ENCODE data around the gene MZB1. TPM values are rescaled to one million over a fixed set of nuclear protein-coding genes. Genes with fewer than 3 reads are reported as not detected.
"Not testable (repeated sequence)": the region's sequence is repeated elsewhere in the genome, so short reads cannot be mapped to it uniquely, and the experiment has no call there.

MZB1 gene
- polyA plus RNA-seq, 2 of the 4 experiments (the other 2 are of a cell fraction): 0.09 TPM; not detected in 1

GRCh38 chr5:139354186-139354585 is 35.5 kb downstream of the MZB1 start:
- Histone ChIP-seq H3K4me3 (no peak overlapping the region), H3K9me3 (no peaks in the 10 kb centered on the region), H3K4me2 (no peak overlapping the region), H3K4me1 (peaks cover 3% of the 10 kb centered on the region; the same call in 1 of the 3 replicates), H3K27ac (no peak overlapping the region)
- no peak for TF ChIP-seq NR3C1 (IDR thresholded peaks at IDR 0.05)
- no peak for TF ChIP-seq EP300 (IDR thresholded peaks at IDR 0.05)
- TF ChIP-seq CEBPB (IDR thresholded peaks at IDR 0.05): no peak
- TF ChIP-seq MAFK (IDR thresholded peaks at IDR 0.05; ENCODE audit: partially characterized antibody): no peak
- TF ChIP-seq CHD4 (IDR thresholded peaks at IDR 0.05; ENCODE audit: borderline replicate concordance): no peak
- no peak for TF ChIP-seq ESRRA (IDR thresholded peaks at IDR 0.05; ENCODE audit: borderline replicate concordance, low read length)
- TF ChIP-seq MAZ (IDR thresholded peaks at IDR 0.05; ENCODE audit: borderline replicate concordance, low read depth, low read length): no peak
- TF ChIP-seq ELK1 (IDR thresholded peaks at IDR 0.05; ENCODE audit: low read depth, low read length): no peak
- no peak for TF ChIP-seq PBX3 (IDR thresholded peaks at IDR 0.05)
- no peak for TF ChIP-seq RAD21 (conservative IDR thresholded peaks at IDR 0.05 in 1 of 2, IDR thresholded peaks at IDR 0.05 in 1 of 2)
- TF ChIP-seq, protein P1, sequence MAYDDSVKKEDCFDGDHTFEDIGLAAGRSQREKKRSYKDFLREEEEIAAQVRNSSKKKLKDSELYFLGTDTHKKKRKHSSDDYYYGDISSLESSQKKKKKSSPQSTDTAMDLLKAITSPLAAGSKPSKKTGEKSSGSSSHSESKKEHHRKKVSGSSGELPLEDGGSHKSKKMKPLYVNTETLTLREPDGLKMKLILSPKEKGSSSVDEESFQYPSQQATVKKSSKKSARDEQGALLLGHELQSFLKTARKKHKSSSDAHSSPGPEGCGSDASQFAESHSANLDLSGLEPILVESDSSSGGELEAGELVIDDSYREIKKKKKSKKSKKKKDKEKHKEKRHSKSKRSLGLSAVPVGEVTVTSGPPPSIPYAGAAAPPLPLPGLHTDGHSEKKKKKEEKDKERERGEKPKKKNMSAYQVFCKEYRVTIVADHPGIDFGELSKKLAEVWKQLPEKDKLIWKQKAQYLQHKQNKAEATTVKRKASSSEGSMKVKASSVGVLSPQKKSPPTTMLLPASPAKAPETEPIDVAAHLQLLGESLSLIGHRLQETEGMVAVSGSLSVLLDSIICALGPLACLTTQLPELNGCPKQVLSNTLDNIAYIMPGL (CRISPR knock-in tag; IDR thresholded peaks at IDR 0.05; ENCODE audit: borderline replicate concordance): no peak
- no peak for TF ChIP-seq EHMT2 (IDR thresholded peaks at IDR 0.05; ENCODE audit: low read depth)
- TF ChIP-seq MAX (IDR thresholded peaks at IDR 0.05): no peak
- no peak for TF ChIP-seq ZNF302 (CRISPR knock-in tag; IDR thresholded peaks at IDR 0.05)
- no peak for TF ChIP-seq HEYL (CRISPR knock-in tag; IDR thresholded peaks at IDR 0.05)
- no peak for TF ChIP-seq FOSB (CRISPR knock-in tag; IDR thresholded peaks at IDR 0.05)
- no peak for TF ChIP-seq CBX8 (IDR thresholded peaks at IDR 0.05)
- no peak for TF ChIP-seq FOSL2 (IDR thresholded peaks at IDR 0.05)
- no peak for TF ChIP-seq FOSL2 (CRISPR knock-in tag; IDR thresholded peaks at IDR 0.05)
- TF ChIP-seq POLR2A (IDR thresholded peaks at IDR 0.05; ENCODE audit: low read length): no peak
- TF ChIP-seq, protein P2, sequence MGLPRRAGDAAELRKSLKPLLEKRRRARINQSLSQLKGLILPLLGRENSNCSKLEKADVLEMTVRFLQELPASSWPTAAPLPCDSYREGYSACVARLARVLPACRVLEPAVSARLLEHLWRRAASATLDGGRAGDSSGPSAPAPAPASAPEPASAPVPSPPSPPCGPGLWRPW (IDR thresholded peaks at IDR 0.05): no peak
- 83% methylated on average over 3 of the region's 3 CpGs for WGBS (ENCODE audit: missing lambda C conversion rate)
- DNase-seq (ENCODE audit: low read depth in 1 of 2, low spot score in 1 of 2) (no peak), FAIRE-seq (no peak), ATAC-seq (no peak)
- ChIA-PET CTCF (interaction anchor here (1.3 to 2.2 kb wide), 2 partner anchors 12 to 37 kb away, joined by 3 to 8 read pairs; partner anchors contain the start of gene PAIP2), POLR2A (interaction anchor here (2.1 kb wide), 1 partner anchor 12 kb away, joined by 6 read pairs; the partner anchor contains the start of gene PAIP2)

DNA sequence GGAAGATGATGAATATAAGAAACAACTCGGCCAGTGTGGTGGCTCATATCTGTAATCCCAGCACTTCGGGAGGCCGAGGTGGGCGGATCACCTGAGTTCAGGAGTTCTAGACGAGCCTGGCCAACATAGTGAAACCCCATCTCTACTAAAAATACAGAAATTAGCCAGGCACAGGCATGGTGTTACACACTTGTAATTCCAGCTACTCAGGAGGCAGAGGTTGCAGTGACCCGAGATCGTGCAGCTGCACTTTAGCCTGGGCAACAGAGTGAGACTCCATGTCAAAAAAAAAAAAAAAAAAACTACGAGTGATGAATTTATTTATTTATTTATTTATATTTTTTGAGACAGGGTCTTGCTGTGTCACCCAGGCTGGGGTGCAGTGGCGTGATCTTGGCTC is 41.9 kb downstream of the MZB1 start:
- not testable (repeated sequence) for H3K9me3 ChIP-seq; DNase-seq (ENCODE audit: low read depth in 1 of 2, low spot score in 1 of 2); FAIRE-seq; ATAC-seq; H3K4me3 ChIP-seq; H3K4me2 ChIP-seq; H3K27ac ChIP-seq
- 94% methylated on average over 9 of the region's 9 CpGs for WGBS (ENCODE audit: missing lambda C conversion rate)
- POLR2A ChIA-PET: interaction anchor here (0.7 kb wide), 1 partner anchor 67 kb away, joined by 5 read pairs; no protein-coding TSS in a partner anchor
- peaks cover 14% of the 10 kb centered on the region; the same call in 2 of the 3 replicates for H3K4me1 ChIP-seq
- CTCF ChIA-PET: interaction anchor here (0.6 kb wide), 1 partner anchor 764 kb away, joined by 3 read pairs; no protein-coding TSS in a partner anchor

- 93% methylated on average over 8 of the region's 8 CpGs for WGBS (ENCODE audit: missing lambda C conversion rate)
- H3K4me2 ChIP-seq; POLR2A ChIA-PET; ATAC-seq; H3K4me3 ChIP-seq; DNase-seq (ENCODE audit: low read depth in 1 of 2, low spot score in 1 of 2); FAIRE-seq; H3K27ac ChIP-seq; H3K9me3 ChIP-seq: not testable (repeated sequence)
- CTCF ChIA-PET: interaction anchor here (0.7 to 1.1 kb wide), 2 partner anchors 12 to 512 kb away, joined by 3 read pairs; no protein-coding TSS in a partner anchor
- peaks cover 19% of the 10 kb centered on the region; the same call in 2 of the 3 replicates for H3K4me1 ChIP-seq
Measured at GRCh38 chr5:139345442-139345841, 44.3 kb downstream of the MZB1 start.
